NCI-H2107 treated with DMSO at 0.1 percent for 48 hours (cell line): ENCODE measurements around the gene MAGEB16.

Experiments
- DNase-seq: peaks from one replicate; lab custom pipeline; 2025; ENCODE audit not compliant: unreplicated experiment; lab: John Stamatoyannopoulos, UW

The MAGEB16 gene

GRCh38 chrX:35798042-35798441 lies at the start of gene MAGEB16:
Gene MAGEB16 (plus strand): TSS chrX:35798342. CDS start chrX:35802197, 3,855 bp downstream.
- no peak for DNase-seq

DNA sequence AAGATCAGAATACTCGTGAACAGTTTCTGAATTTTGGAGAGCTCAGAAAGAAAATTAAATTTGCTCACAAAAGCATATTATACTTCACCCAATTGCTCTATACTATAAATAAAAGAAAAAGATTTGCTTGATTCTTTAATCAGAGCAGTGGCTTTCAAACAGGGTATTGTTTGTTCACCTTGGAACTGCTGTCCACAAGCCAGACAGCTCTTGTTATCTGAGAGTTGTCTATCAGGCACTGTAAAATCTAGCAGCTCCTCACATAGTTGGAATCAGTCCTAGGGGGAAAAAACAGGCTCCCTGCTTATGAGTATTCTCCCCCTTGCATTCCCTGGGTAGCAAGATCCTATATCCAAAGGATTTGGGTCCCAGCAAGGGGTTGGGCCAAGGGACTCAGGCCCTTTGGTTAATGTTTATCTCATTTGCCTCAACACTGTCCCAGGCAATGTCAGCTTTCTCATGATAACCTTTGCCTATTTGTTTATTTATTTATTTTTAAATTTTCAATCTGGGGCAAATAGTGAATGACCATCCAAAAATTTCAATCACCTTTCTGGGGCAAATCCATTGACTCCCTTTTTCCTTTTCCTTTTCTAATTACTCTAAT lies 24.1 kb upstream of the MAGEB16 start:
- no peak for DNase-seq

DNA sequence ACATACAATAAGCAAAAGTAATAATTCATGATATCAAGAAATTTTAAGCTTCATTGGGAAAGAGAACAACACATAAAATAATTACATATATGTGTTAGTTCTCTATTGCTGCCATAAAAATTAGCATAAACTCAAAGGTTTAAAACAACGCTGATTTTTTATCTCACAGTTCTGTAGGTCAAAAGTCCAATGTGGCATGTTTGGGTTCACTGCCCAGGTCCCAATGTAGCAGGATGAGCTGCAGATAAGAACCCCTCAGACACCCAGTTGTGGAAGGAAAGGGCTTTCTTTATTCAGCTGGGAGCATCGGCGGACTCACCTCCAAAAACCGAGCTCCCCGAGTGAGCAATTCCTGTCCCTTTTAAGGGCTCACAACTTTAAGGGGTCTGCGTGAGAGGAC lies 13.1 kb upstream of the MAGEB16 start:
- no peak for DNase-seq

- DNase-seq = no peak
These were observed 11.9 kb upstream of the MAGEB16 start for GRCh38 chrX:35786271-35786670.

- no peak for DNase-seq
These were observed 10.3 kb upstream of the MAGEB16 start for GRCh38 chrX:35787867-35788266.

- DNase-seq = no peak
These were observed 2.3 kb downstream of the MAGEB16 start for GRCh38 chrX:35800474-35800873.

- DNase-seq = no peak
These were observed 11.6 kb downstream of the MAGEB16 start for GRCh38 chrX:35809781-35810180.

- DNase-seq = no peak
These were observed 21.1 kb downstream of the MAGEB16 start for GRCh38 chrX:35819241-35819640.

GRCh38 chrX:35826503-35826902 lies 28.4 kb downstream of the MAGEB16 start:
- no peak for DNase-seq

DNA sequence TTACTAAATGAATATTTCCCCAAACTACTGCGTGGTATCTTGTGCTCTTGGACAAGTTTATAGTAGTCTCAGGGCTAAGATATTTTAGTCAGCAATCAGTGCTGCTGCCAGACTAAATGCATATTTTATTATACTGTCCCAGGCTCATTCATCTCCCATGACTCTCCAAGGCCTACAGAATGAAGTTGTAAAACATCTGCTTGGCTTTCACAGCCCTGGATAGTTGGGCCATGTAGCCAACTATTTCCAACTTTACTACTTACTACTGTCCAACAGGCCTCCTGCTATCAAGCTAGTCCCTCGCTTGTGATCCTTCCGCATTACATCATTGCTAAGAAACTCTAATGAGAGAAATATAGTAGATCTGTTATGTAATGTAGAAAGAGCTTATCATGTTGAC lies 31.4 kb downstream of the MAGEB16 start:
- DNase-seq = no peak

- no peak for DNase-seq
These were observed 43.7 kb downstream of the MAGEB16 start for GRCh38 chrX:35841872-35842271.

GRCh38 chrX:35842674-35843073 lies 44.5 kb downstream of the MAGEB16 start:
- DNase-seq = no peak

- no peak for DNase-seq
These were observed 49.6 kb downstream of the MAGEB16 start for GRCh38 chrX:35847736-35848135.
